GM18517 (cell line): ENCODE measurements around the gene ZNF384.

ENCODE experiments used
- ATAC-seq: cut with Tn5 transposase; IDR thresholded peaks from one replicate; pipeline ENCODE4 v1.9.1; 2021; ENCODE audit warnings: mild to moderate bottlenecking, moderate library complexity; ENCODE audit not compliant: unreplicated experiment

ZNF384 gene

GRCh38 chr12:6699989-6700645 is 10.9 kb upstream of the ZNF384 start:
- no peak for ATAC-seq

GRCh38 chr12:6699259-6699988 is 10.2 kb upstream of the ZNF384 start:
- ATAC-seq: no peak

DNA sequence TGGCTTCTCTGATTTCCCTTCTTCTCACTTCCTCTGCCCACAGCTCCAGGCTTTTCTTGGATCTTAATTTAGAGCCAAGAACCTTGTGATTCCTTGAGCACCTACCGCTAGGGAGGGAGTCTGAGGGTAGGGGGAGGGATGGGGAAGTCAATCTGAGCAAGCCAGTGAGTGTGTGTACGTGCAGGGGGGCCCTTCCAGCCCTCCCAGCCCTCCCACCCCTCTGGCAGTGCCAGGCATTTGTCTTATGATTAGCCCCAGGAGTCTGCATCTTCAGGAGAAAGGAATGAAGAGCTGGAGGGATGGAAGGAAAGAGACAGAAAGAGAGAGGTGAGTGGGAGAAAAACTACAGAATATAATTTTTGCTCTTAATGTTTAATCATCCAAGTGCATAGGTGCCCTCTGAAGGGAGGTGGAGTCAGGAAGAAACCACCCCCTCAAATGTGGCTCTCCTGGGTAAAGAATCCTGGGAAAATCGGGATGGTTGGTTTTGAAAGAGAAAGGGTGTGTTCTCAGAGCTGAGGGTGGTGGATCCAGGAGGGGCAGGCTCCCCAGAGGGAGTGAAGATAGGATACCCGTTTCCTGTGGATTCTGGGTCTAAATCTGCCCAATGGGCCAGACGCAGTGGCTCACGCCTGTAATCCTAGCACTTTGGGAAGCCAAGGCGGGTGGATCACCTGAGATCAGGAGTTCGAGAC is 9.3 kb upstream of the ZNF384 start:
- ATAC-seq: no peak

DNA sequence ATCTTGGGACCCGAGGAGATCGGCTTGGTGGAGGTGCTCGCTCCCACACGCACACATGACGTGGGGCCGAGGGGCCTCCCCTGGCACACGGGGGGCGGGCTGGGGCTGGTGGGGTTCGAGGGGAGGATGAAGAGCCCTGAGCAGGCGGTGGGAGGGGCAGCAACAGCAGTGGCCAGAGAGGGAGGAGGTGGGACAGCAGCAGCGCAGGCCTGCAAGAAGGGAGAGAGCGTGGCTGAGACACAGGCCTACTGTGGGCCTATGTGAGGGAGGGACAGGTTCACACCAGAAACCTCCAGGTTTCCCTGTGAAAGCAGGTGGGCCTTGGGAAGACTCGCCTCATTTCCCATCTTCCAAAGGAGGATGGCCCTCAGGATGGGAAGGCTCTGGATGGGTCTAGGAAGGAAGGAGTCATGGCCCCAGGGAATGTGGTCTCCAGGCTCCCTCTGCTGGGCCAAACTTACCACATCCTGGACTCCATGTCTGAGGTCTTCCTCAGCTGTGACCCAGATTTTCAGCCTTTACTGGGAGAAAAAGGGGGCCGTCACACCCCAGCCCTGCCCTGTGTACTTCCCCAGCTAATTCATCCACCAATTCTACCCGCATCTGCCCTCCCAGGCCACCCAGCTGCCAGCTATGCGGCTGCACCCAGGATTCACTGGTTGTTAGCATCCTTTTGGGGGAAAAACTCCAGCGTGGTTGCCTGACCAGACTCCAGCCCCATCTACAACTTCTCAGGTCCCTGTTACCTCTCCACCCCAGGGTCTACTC is 8.6 kb upstream of the ZNF384 start:
- ATAC-seq: no peak

DNA sequence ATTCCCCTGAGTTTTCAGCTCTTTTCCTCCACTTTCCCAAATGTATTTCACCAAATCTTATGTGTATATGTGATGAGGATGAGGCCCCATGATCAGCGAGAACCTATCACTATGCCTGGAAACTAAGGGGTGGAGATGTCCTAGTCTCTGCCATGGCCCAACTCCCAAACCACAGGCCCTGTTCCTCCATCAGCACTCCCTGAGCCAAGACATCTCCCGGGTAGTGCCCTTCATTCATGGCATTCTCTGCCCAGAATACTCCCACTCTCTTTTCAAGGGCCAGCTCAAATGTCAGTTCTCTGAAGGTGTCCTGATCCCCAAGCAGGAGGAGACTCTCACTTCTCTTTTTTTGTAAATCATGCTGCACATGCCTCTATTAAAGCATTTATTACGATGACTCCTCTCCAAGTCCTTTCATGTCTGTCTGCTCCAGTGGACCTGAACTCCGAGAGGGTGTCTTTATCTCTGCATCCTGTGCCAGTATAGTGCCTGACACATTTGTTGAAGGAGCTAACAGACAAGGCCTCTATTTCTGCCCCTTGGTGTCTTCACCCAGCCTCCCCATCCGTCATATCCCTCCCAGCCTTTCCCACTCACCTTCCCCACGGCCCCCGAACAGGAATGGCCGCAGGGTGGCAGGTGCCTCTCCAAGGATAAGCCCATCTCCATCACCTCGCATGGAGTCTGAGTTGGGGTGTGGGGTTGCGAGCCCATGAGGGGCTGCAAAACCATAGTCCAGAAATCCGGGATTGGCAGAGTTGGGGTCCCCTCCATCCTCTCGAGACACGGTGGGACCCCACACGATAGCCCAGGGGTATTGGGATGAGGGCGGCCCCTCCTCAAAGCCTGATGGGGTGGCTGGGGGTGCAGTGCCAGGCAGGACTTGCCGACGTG is 7.8 kb upstream of the ZNF384 start:
- no peak for ATAC-seq

DNA sequence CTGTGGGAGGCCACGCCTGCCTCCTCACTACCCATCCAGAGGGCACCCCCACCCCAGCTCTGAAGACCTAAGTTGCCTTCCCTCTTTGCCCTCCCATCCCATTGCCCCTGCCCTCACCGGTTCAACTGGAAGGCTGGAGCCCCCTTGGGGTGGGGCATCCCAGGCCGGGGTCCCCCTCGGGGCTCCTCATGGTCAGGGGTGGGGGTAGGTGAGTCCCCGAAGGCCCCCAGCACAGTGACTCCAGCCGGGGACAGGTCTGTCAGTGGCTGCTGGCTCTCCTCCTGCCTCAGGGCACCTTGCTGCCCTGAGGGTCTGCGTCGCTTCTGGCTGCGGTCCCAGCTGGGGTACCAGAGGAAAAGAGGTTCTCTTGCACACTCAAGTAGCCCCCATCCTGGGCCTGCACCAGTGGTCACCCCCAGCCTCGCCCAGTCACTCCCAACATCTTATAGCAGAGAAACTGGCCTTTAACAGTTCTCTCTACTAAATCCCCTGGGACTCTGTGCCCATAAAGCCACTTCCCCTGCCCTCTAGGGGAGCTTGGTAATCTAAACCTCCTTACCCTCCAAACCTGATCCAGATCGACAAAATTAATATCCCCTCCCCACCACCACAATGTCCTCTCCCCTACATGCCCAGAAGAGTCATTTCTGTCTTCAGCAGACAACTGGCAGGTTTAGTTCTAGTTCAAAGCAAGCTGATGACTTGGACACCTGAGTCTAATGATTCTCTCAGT is 6.3 kb upstream of the ZNF384 start:
- no peak for ATAC-seq

GRCh38 chr12:6694701-6695100 is 5.5 kb upstream of the ZNF384 start:
- ATAC-seq: no peak

DNA sequence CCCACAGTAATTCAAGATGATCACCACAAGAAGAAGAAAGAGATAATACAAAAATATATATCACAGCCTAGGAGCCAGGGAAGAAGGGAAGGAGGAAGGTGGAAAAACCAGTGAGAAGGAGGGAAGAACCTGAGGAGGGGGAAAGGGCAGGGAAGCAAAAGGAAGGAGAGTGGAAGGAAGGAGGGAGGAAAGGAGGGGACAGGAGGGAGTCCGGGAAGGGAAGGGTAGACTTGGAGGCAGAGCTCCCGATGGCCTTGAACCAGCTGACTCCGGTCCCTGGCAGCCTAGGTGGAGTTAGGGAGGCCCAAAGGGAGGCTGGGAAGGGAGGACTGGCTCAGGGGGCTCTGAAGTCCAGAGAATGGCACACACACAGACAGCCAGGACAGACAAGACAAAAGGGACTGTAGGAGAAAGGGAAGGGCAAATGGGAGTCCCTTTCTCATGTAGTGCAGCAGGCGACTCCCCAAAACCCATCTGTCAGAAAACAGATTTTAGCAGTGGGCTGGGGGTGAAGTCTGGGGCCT is 4.7 kb upstream of the ZNF384 start:
- ATAC-seq: no peak

GRCh38 chr12:6692888-6693287 is 3.7 kb upstream of the ZNF384 start:
- no peak for ATAC-seq

GRCh38 chr12:6691473-6691872 is 2.3 kb upstream of the ZNF384 start:
- no peak for ATAC-seq

GRCh38 chr12:6688543-6688998 is 604 bp downstream of the ZNF384 start:
- peak; percentile 22 for ATAC-seq

DNA sequence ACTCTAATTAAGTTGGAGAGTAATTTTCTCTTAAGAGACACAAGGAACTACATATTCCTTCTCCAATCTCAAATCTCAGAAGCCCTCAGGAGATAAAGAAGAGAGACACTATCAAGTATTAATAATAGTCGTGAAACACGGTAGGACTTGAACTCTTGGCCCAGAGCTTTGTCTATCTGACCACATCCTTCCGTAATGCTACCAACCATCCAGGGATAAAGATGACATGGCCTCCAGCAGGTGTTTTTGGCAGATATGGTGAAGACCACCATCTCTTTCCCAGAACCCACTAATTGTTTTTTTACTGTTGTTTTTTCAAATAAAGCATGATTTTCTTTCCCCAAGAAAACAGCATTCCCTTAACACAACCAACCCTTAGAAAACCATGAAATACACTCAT is 3.4 kb downstream of the ZNF384 start:
- ATAC-seq: no peak

- no peak for ATAC-seq
Observed at GRCh38 chr12:6684609-6685008, 4.6 kb downstream of the ZNF384 start.

DNA sequence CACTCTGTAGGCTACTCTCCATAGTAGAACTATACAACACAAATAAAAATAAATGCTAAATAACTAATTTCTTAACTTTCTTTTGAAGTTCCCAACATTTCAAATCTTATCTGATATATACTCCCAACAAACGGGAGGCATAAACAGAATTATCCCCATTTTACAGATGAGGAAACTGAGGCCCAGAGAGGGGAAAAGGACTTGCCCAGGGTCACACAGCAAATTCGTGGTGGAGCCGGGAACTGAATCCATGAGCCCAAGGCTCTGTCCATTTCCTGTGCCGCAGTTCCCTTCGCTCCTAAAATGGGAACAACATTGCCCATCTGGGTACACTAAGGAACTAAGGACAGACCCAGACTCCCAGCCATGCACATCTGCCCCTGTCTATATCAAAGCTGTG is 12.2 kb downstream of the ZNF384 start:
- ATAC-seq: no peak

- no peak for ATAC-seq
Observed at GRCh38 chr12:6672143-6672542, 17.0 kb downstream of the ZNF384 start.

DNA sequence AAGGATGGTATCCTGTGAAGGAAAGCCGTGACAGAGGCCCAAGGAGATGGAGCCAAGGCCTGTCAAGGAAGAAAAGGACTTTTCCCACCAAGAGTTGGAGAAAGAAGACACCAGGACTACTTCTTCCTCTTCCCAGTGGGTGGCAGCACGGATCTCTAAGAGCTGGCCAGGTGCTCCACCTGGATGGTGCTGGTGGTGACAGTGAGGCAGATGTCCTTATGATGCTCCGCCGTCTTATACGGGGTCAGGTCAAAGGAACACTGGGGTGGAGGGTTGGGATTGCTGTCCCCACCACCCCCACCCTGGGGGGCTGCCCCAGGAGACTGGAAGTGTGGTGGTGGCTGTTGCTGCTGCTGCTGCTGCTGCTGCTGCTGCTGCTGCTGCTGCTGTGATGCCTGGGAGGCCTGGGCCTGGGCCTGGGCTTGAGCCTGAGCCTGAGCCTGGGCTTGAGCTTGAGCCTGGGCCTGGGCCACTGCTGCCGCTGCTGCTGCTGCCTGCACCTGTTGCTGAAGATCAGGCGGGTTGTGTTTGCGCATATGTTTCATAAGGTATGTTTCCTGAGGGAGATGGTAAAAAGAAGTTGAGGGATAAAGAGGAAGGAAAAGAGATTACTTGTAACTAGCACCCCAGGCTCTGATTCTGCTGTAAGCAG is 21.5 kb downstream of the ZNF384 start:
- no peak for ATAC-seq

DNA sequence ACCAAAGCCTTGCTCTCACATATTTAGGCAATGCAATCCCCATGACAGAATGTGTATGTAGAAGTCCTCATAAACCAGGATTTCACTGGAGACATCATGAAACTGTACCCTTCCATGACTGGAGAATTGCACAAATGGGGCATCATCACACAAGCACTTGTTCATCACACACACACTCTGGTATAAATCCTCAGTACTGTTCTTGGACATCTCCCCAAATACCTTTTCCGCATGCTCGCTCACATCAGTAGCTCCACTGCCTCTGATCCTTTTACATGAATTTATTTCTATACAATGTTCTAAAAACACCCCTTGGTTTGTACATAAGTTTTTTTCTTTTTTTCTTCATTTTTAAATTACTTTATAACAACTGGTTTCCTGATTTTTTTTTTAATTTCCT is 23.0 kb downstream of the ZNF384 start:
- no peak for ATAC-seq

DNA sequence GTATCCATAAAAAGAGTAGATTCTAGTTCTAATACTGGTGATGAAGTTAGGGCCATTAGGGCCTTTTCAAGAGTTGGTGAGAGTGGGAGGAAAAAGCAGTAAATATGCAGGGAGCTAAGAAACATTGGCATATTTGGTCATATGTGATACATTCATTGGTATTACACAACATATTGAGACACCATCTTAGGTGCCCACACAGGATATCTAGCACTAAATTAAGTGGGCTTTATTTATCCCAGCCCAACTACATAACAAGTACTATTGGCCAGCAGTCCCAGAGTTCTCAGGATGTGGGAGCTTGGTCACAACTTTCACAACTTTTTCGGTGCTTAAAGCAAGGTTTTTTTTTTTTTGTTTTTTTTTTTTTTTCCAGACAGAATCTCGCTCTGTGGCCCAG is 24.3 kb downstream of the ZNF384 start:
- ATAC-seq: no peak
